GM12878 (cell line): Measurements from ENCODE around the gene AP3S2.

Experiments
- CTCF ChIP-seq, 3 experiments: IDR thresholded peaks in 2 of 3; conservative IDR thresholded peaks in 1 of 3; 2 replicates each; pipeline ENCODE4 v1.5.1; 2011; ENCODE audit warnings: low read depth in 3 of 3, low read length in 3 of 3, mild to moderate bottlenecking in 3 of 3, control low read depth in 2 of 3, moderate library complexity in 2 of 3, inconsistent platforms in 1 of 3, mixed read lengths in 1 of 3; ENCODE audit not compliant: control insufficient read depth in 2 of 3, insufficient read depth in 1 of 3; ENCODE audit errors: extremely low read depth in 1 of 3
- MAX ChIP-seq: IDR thresholded peaks from 2 replicates; pipeline ENCODE4 v1.6.1; 2012; ENCODE audit warnings: low read depth, low read length, improper control_type of control experiment
- NRF1 ChIP-seq: conservative IDR thresholded peaks from 2 replicates; pipeline ENCODE4 v1.6.1; 2011; ENCODE audit warnings: mild to moderate bottlenecking, low read depth, low read length, improper control_type of control experiment
- PRDM15 ChIP-seq: fragments of 450-650 bp; formaldehyde crosslinking; IDR thresholded peaks from 2 replicates; pipeline ENCODE4 v1.4.0; 2020; ENCODE audit warnings: mild to moderate bottlenecking, moderate library complexity
- SREBF1 ChIP-seq: IDR thresholded peaks from 2 replicates; pipeline ENCODE4 v1.6.1; 2012; ENCODE audit warnings: mild to moderate bottlenecking, low read length

DNA sequence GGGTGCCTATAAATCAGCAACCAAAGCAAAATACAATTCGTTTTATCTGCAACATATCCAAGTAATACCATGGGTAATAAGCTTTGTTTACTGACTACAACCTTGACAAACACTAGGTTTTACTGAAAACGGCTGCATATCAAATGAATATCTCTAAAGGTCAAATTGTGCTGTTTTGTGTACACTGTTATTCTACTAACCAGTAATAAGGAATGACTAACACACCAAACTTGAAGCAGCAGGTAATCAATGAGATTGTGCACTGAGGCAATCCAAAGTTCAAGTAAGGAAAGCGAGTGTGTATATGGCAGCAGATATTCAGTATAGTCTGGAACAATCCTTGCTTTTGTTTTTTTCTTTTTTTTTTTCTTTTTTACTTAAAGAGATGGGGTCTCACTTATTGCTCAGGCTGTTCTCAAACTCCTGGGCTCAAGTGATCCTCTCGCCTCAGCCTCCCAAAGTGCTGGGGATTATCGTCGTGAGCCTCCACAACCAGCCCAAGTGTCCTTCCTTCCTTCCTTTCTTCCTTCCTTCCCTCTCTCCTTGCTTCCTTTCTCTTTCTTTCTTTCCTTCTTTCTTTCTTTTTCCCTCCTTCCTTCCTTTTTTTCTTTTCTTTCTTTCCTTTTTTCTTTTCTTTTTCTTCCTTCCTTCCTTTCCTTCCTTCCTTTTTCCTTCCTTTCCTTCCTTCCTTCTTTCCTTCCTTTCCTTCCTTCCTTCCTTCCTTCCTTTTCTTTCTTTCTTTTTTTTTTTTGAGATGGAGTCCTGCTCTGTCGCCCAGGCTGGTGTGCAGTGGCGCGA, 34.9 kb downstream of the AP3S2 start:
- TF ChIP-seq CTCF (IDR thresholded peaks at IDR 0.05 in 2 of 3, conservative IDR thresholded peaks at IDR 0.05 in 1 of 3; ENCODE audit: control insufficient read depth in 2 of 3, extremely low read depth in 1 of 3, insufficient read depth in 1 of 3, low read depth in 3 of 3, low read length in 3 of 3) = no peak
- no peak for TF ChIP-seq NRF1
- TF ChIP-seq MAX = no peak
- no peak for TF ChIP-seq SREBF1
- TF ChIP-seq PRDM15 = no peak
